HG03354 (cell line): ENCODE results near the gene RBM33.
A peak's percentile ranks its signal among the peaks of the same experiment; 100 is the strongest.
"Not testable (repeated sequence)": the region's sequence is repeated elsewhere in the genome, so short reads cannot be mapped to it uniquely, and the experiment has no call there.

Source experiments
- ATAC-seq: cut with Tn5 transposase; IDR thresholded peaks from one replicate; pipeline ENCODE4 v1.9.1; 2021; ENCODE audit warnings: mild to moderate bottlenecking; ENCODE audit not compliant: unreplicated experiment, poor library complexity, severe bottlenecking

RBM33 gene

DNA sequence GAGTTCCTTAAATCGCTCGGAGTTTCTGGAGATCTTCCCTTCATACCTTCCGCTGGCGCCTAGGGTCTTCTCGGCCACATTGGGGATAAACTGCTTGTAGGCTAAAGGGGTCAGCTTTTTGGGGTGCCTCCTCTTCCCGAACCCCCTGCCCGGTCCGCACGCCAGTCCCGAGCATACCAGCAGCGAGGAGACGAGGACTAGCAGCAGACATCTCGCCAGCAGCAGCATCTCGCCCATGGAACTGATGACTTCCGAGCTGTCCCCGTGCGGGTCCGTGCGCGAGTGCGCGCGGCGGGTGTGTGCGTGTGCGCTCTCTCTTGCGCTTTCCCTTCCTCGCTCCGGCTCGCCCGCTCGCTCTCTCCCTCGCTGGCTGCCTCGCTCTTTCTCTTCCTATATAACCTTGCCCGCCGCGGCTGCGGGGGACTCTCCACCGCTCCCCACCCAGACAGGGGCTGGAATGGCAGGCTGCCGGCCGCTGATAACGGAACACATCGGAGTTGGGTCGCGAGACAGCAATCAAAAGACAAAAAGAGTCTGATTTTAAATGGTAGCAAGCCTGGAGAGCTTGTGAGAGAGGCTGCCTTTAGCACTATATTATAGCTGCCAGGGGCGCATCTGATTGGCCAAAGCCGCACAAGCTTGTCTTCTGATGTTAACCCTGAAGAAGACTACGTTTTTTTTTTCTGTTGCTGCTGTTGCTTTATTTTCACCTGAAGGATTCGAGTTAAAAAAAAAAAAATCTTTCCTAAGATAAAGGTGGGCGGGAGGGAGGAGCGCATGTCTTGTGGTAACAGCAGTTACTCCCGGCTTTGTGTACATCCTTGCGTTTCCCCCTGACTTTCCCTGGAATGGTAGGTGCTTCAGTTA lies 167.7 kb downstream of the RBM33 start, which contains the start of gene SHH:
Gene SHH (minus strand): TSS at position 569 of the 867 bp plus-strand sequence. CDS start 341 bp downstream, at position 228.
- no peak for ATAC-seq

GRCh38 chr7:155813125-155813524 lies 168.7 kb downstream of the RBM33 start:
- ATAC-seq = no peak

DNA sequence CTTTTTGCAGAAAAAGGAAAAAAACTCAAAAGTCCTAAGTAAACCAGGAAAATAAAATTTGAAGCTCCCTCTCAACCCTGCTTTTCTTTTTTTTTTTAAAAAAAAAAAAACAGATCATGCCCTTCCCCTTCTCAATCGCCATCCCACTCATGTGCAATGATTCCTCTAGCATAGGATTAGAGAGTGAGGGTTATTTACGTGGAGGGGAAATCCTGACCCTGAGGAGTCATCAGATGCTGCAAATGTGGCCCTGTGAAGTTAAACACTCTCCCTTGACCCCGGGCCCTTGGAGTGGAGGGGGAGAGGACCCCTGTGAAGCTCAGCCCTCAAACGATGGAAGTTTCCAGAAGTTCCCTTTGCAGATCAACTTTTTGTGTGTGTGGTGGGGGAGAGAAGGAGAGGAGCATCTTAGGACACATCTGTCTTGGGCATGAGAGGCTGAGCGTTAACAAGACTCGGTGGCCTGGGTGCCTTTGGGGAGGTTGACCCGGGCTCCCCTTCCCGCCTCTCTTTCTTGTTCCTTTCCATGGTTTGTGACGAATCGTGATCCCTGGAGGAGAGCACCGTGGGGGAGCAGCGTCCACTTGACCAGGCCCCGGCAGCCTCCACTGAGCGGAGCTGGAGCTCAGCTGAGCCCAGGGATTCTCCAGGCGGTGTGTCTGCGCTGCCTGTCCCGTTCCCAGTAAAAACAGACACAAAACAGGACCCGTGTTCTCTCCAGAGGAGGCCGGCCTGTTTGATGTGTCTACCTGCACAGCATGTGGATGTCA lies 169.3 kb downstream of the RBM33 start:
- no peak for ATAC-seq

DNA sequence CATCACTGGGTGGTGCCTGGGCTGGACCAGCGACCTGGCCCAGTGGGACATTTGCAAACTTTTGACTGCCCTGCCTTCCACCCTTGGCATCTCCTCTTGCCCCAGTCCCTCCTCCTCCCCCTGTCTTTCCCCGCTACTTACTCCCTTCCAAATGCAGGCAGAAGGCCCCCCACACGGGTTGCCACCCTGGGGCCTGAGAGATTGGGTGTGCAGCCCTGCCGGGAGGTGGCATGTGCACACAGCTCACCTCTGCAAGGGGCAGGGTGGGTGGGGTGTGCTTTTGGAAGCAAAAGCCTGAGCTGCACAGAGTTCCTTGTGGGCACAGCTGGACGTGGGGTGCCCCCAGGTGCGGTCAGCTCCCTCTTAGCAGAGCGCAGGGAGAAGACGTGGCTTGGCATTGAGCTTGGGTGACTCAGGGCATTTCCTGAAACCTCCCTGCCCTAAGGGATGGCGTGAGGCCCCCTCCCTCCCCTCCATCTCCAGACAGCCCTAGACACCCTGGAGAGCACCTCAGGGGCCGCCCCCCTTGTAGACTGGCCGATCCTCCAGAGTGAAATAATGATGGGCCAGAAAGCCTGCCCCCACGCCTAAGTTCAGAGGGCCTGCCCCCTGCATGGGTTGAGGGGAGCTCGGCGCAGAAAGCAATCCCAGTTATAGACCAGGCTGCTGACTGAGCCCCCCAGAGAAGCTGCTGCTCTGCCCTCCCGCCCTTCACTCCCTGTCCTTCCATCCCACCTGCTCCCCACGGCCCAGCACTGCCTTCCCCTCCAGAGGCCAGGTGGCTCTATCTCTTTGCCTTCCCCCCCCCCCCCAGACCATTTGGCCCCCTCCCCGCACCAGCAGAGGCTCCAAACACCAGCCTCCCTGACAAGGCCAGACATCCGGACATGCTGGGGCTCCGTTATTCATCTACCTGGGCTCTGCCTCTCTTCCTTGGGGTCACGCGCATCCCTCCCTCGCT lies 170.1 kb downstream of the RBM33 start:
- no peak for ATAC-seq

GRCh38 chr7:155815332-155816191 lies 171.1 kb downstream of the RBM33 start:
- peak; percentile 83 for ATAC-seq

DNA sequence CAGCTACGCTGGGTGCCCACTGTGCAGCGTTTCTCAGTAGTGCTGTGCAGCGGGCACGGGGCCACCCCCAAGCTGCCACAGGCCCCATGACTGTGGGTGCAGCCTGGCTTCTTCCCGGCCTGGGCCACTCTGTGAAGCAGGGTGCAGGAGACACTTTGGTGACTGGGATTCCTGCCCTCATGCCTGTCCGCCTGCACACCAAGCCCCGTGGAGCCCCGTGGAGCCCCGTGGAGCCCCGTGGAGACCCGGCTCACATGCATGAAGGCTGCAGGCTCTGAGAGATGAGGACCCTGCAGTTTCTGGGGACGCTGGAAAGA lies 171.7 kb downstream of the RBM33 start:
- ATAC-seq = no peak

- ATAC-seq = no peak
Observed at GRCh38 chr7:155816996-155817395, 172.5 kb downstream of the RBM33 start.

- ATAC-seq = not testable (repeated sequence)
Observed at GRCh38 chr7:155817515-155817914, 173.1 kb downstream of the RBM33 start.

- no peak for ATAC-seq
Observed at GRCh38 chr7:155818154-155818819, 173.8 kb downstream of the RBM33 start.

DNA sequence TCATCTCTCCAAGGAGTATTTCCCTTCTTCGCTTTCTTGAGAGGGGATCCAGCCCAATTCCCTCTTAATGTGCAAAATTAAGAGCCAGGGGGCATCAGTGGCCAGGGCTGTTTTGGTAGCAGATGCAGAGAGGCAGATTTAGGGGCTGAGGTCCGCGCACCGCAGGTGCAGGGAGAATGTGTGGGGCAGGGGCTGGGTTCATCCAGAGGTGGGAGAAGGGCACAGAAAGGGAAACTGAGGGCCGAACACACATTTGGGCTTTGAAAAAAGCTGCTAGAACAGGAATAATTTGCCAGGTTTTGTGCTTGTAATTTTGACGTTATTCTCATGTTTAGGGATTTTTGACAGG lies 174.3 kb downstream of the RBM33 start:
- no peak for ATAC-seq

DNA sequence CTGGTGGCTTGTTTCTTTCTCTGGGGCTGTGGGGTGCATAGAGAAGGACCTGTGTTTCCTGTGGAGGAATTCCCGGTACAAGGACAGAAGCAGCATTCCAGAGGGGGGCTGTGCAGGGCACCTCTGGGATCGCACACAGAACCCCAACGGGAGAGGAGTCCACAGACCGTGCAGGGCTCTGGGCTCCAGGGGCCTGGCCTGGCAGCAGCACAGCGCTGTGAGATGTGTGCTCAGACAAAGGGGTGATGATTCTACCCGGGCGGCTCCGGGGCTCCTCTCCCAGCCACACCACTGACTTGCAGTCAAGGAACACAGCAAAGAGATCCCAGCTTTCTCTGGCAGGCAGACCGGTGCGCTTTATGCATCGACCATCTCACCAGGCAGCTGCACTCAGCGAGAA lies 174.7 kb downstream of the RBM33 start:
- ATAC-seq = no peak

GRCh38 chr7:155820246-155820645 lies 175.8 kb downstream of the RBM33 start:
- ATAC-seq = no peak

DNA sequence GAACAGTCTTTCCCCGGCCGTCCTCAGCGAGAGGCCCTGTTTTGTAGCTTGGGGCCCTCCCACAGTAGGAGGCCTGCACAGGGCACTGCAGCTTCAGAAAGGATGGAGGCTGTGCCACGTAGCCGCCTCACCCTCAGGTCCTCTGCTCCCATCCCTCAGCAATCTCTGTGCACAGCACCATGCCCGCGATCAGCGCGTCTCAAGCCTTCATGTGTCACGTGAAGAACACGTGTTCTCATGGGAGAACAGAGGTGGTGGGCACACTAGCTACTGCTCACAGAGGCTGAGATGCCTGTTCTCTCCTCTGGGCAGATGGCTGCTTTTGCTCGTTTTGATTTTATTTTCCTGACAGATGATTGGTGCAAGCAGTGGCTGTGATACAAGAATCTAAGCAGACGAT lies 176.3 kb downstream of the RBM33 start:
- ATAC-seq = no peak

- no peak for ATAC-seq
Observed at GRCh38 chr7:155821851-155822250, 177.4 kb downstream of the RBM33 start.

GRCh38 chr7:155824227-155824886 lies 179.9 kb downstream of the RBM33 start:
- no peak for ATAC-seq

DNA sequence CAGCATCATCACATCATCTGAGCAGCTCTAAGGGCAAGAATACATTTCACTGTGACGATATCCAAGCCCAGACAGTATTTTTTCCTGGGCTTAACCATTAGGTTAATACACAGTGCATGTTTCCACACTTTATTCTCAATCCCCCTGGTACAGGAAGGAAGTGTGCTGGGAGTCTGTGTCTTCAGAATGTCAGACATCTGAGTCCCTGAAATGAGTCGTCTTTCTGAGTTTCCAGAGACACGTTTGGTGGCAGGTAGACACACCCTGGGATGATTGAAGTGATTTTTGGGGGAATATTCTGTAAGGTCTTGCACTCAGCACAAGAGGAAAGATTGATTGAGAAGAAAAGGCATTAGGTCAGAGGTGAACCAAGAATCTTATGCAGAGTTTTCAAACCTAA lies 180.9 kb downstream of the RBM33 start:
- no peak for ATAC-seq

GRCh38 chr7:155829796-155830470 lies 185.5 kb downstream of the RBM33 start:
- no peak for ATAC-seq
